ENCODE data around the gene WIPF2. TPM values are rescaled to one million over a fixed set of nuclear protein-coding genes. Genes with fewer than 3 reads are reported as not detected.

Gene WIPF2
- total and polyA plus RNA-seq, 2 donors (not counting 3 experiments of a cell fraction or from before 2014, with no cell fraction given) = 8.4 to 30.4 TPM

GRCh38 chr17:40315678-40316570 is 96.8 kb downstream of the WIPF2 start:
- dilution Hi-C loops (cut with MboI; ENCODE audit: extremely low pct_ligation_motif_present, low sequenced_read_pairs) (no loop called here), intact Hi-C loops (cut with micrococcal nuclease) (no loop called here)
- no peaks in the 10 kb centered on the region for H3K9me3 ChIP-seq (replicated peaks; ENCODE audit: control insufficient read depth, insufficient read depth, low read length)
- peak overlapping the region; percentile 46 for H3K27ac ChIP-seq (ENCODE audit: insufficient read depth, low read depth, low read length)
- no peaks in the 10 kb centered on the region for H3K27me3 ChIP-seq (ENCODE audit: control insufficient read depth in 2 of 2, insufficient read depth in 2 of 2, low read length in 2 of 2)
- CTCF ChIA-PET = interaction anchor here (1.2 to 6.9 kb wide), 6 partner anchors 10 to 104 kb away, joined by 3 to 109 read pairs (median 34); no protein-coding TSS in a partner anchor
- H3K36me3 ChIP-seq (ENCODE audit: control insufficient read depth in 2 of 2, extremely low read depth in 1 of 2, insufficient read depth in 2 of 2, low read length in 2 of 2) = no peaks in the 10 kb centered on the region
- FAIRE-seq (peak; percentile 52), DNase-seq (ENCODE audit: low read depth, low spot score) (no peak)
- no TSS peak for BruUV-seq (replicated peaks)
- TF ChIP-seq MAX (IDR thresholded peaks at IDR 0.05; ENCODE audit: insufficient read depth, insufficient read length) (no peak), POLR2A (IDR thresholded peaks at IDR 0.05; ENCODE audit: low read depth, low read length) (no peak), CTCF (IDR thresholded peaks at IDR 0.05; ENCODE audit: extremely low read depth in 1 of 2, insufficient read depth in 1 of 2, low read depth in 1 of 2, low read length in 2 of 2) (no peak), FOS (IDR thresholded peaks at IDR 0.05; ENCODE audit: borderline replicate concordance, insufficient read depth, low read length) (no peak), EZH2 (IDR thresholded peaks at IDR 0.05; ENCODE audit: borderline replicate concordance, low read depth, low read length, severe bottlenecking) (no peak), MYC (IDR thresholded peaks at IDR 0.05; ENCODE audit: low read depth, low read length) (no peak)
- peaks cover 73% of the 10 kb centered on the region for H3K4me1 ChIP-seq (ENCODE audit: control insufficient read depth, extremely low read depth, insufficient read depth, low read length)
- peaks cover 28% of the 10 kb centered on the region for H3K79me2 ChIP-seq (ENCODE audit: control insufficient read depth, insufficient read depth, low read length)
- H3K9ac ChIP-seq (replicated peaks; ENCODE audit: extremely low read depth, insufficient read depth, low read length) = no peak overlapping the region
- H2AFZ ChIP-seq (ENCODE audit: low read depth, low read length) = no peak overlapping the region
- H3K9me1 ChIP-seq (replicated peaks; ENCODE audit: control insufficient read depth, extremely low read depth, insufficient read depth, low read length) = no peaks in the 10 kb centered on the region
- POLR2A ChIA-PET = interaction anchor here (1.5 kb wide), 2 partner anchors 10 to 28 kb away, joined by 3 to 6 read pairs; no protein-coding TSS in a partner anchor
- H3K4me2 ChIP-seq (ENCODE audit: insufficient read depth, low read length) = no peak overlapping the region
- no peak overlapping the region for H3K4me3 ChIP-seq (replicated peaks in 1 of 3; ENCODE audit: insufficient read depth in 1 of 3, low read depth in 1 of 3, low read length in 3 of 3)
- H4K20me1 ChIP-seq (replicated peaks; ENCODE audit: control insufficient read depth, extremely low read depth, insufficient read depth, low read length) = no peaks in the 10 kb centered on the region

Data from endothelial cell of umbilical vein (primary cell).